Nephron (organoid): Measurements from ENCODE around the gene LTO1.
"Not testable (repeated sequence)": the region's sequence is repeated elsewhere in the genome, so short reads cannot be mapped to it uniquely, and the experiment has no call there.

ENCODE experiments used
- H3K27ac Mint-ChIP-seq, 3 experiments: 2 replicates each; pipeline ENCODE4 v1.8.0; 2020; ENCODE audit warnings: mixed read lengths in 3 of 3, mild to moderate bottlenecking in 2 of 3, moderate library complexity in 1 of 3
- H3K27me3 Mint-ChIP-seq: 2 replicates; pipeline ENCODE4 v1.8.0; 2021; ENCODE audit warnings: low read depth, mild to moderate bottlenecking, moderate library complexity, mixed read lengths
- H3K36me3 Mint-ChIP-seq: 2 replicates; pipeline ENCODE4 v1.8.0; 2020; ENCODE audit warnings: low read depth, mixed read lengths
- H3K4me1 Mint-ChIP-seq: 2 replicates; pipeline ENCODE4 v1.8.0; 2020; ENCODE audit warnings: mixed read lengths
- H3K4me3 Mint-ChIP-seq, 3 experiments: 2 replicates each; pipeline ENCODE4 v1.8.0; 2020; ENCODE audit warnings: mild to moderate bottlenecking in 3 of 3, mixed read lengths in 3 of 3, moderate library complexity in 2 of 3
- H3K9me3 Mint-ChIP-seq: 2 replicates; pipeline ENCODE4 v1.8.0; 2020; ENCODE audit warnings: mixed read lengths
- CTCF ChIP-seq, 3 experiments: fragments of 200-600 bp; sonication (generic); IDR thresholded peaks; one replicate each; pipeline ENCODE4 v1.5.0; 2021; ENCODE audit warnings: antibody characterized with exemption in 3 of 3; ENCODE audit not compliant: unreplicated experiment in 3 of 3

LTO1 gene

GRCh38 chr11:69695581-69695980 lies 20.4 kb upstream of the LTO1 start:
- H3K36me3 Mint-ChIP-seq: no peaks in the 10 kb centered on the region

GRCh38 chr11:69694781-69695180 lies 19.6 kb upstream of the LTO1 start:
- Mint-ChIP-seq H3K9me3 (peaks cover 14% of the 10 kb centered on the region), H3K4me1 (peaks cover 9% of the 10 kb centered on the region), H3K27ac (no peak overlapping the region), H3K36me3 (no peaks in the 10 kb centered on the region), H3K27me3 (peaks cover 41% of the 10 kb centered on the region), H3K4me3 (no peak overlapping the region)
- TF ChIP-seq CTCF (IDR thresholded peaks at IDR 0.05; ENCODE audit: unreplicated experiment in 3 of 3): no peak

More at GRCh38 chr11:69695581-69695980, 20.4 kb upstream of the LTO1 start:
- no peak overlapping the region for H3K27ac Mint-ChIP-seq
- TF ChIP-seq CTCF (IDR thresholded peaks at IDR 0.05; ENCODE audit: unreplicated experiment in 3 of 3): no peak
- H3K4me1 Mint-ChIP-seq: peaks cover 13% of the 10 kb centered on the region
- H3K27me3 Mint-ChIP-seq: peaks cover 43% of the 10 kb centered on the region
- peaks cover 12% of the 10 kb centered on the region for H3K9me3 Mint-ChIP-seq
- no peak overlapping the region for H3K4me3 Mint-ChIP-seq

GRCh38 chr11:69692422-69692821 lies 17.3 kb upstream of the LTO1 start:
- H3K4me3 Mint-ChIP-seq: no peak overlapping the region
- no peak overlapping the region for H3K27ac Mint-ChIP-seq

GRCh38 chr11:69691463-69691862 lies 16.3 kb upstream of the LTO1 start:
- Mint-ChIP-seq H3K27me3 (peaks cover 40% of the 10 kb centered on the region), H3K9me3 (peaks cover 14% of the 10 kb centered on the region), H3K4me3 (no peak overlapping the region), H3K36me3 (no peaks in the 10 kb centered on the region), H3K27ac (no peak overlapping the region), H3K4me1 (peaks cover 4% of the 10 kb centered on the region)
- TF ChIP-seq CTCF (IDR thresholded peaks at IDR 0.05; ENCODE audit: unreplicated experiment in 3 of 3): no peak

More at GRCh38 chr11:69692422-69692821, 17.3 kb upstream of the LTO1 start:
- Mint-ChIP-seq H3K36me3 (no peaks in the 10 kb centered on the region), H3K9me3 (peaks cover 14% of the 10 kb centered on the region), H3K27me3 (peaks cover 46% of the 10 kb centered on the region), H3K4me1 (peaks cover 9% of the 10 kb centered on the region)
- TF ChIP-seq CTCF (IDR thresholded peaks at IDR 0.05; ENCODE audit: unreplicated experiment in 3 of 3): no peak

- peaks cover 47% of the 10 kb centered on the region for H3K27me3 Mint-ChIP-seq
Measured at GRCh38 chr11:69689484-69690319, 14.5 kb upstream of the LTO1 start.

GRCh38 chr11:69687969-69688771 lies 13.0 kb upstream of the LTO1 start:
- H3K36me3 Mint-ChIP-seq, H3K4me1 Mint-ChIP-seq, H3K4me3 Mint-ChIP-seq, H3K27ac Mint-ChIP-seq: not testable (repeated sequence)
- Mint-ChIP-seq H3K27me3 (peaks cover 41% of the 10 kb centered on the region), H3K9me3 (peaks cover 14% of the 10 kb centered on the region)

More at GRCh38 chr11:69689484-69690319, 14.5 kb upstream of the LTO1 start:
- Mint-ChIP-seq H3K4me3 (no peak overlapping the region), H3K36me3 (no peaks in the 10 kb centered on the region), H3K27ac (no peak overlapping the region), H3K4me1 (no peaks in the 10 kb centered on the region), H3K9me3 (peaks cover 14% of the 10 kb centered on the region)
- no peak for TF ChIP-seq CTCF (IDR thresholded peaks at IDR 0.05; ENCODE audit: unreplicated experiment in 3 of 3)
